BLaER1 treated with 17β-estradiol and CSF1 and Interleukin-3, amounts not matched to agents 10 nM and 100 nM (cell line): ENCODE data around the gene NRIP1.

ENCODE experiments used
- H3K27ac ChIP-seq, 11 experiments: shearing (Covaris generic); formaldehyde crosslinking; 2 replicates each; pipeline ENCODE4 v1.8.1; 2022
- H3K27me3 ChIP-seq, 11 experiments: shearing (Covaris generic); formaldehyde crosslinking; 2 replicates each; pipeline ENCODE4 v1.8.1; 2022
- H3K36me3 ChIP-seq, 11 experiments: shearing (Covaris generic); formaldehyde crosslinking; 2 replicates each; pipeline ENCODE4 v1.8.1; 2022
- H3K4me1 ChIP-seq, 10 experiments: shearing (Covaris generic); formaldehyde crosslinking; 2 replicates each; pipeline ENCODE4 v1.8.1; 2022
- H3K4me2 ChIP-seq, 11 experiments: shearing (Covaris generic); formaldehyde crosslinking; 2 replicates each; pipeline ENCODE4 v1.8.1; 2022
- H3K4me3 ChIP-seq, 10 experiments: shearing (Covaris generic); formaldehyde crosslinking; 2 replicates each; pipeline ENCODE4 v1.8.1; 2022
- H3K9ac ChIP-seq, 11 experiments: shearing (Covaris generic); formaldehyde crosslinking; 2 replicates each; pipeline ENCODE4 v1.8.1; 2022
- H3K9me3 ChIP-seq, 11 experiments: shearing (Covaris generic); formaldehyde crosslinking; replicated peaks in 1 of 11; 2 replicates each; pipeline ENCODE4 v1.8.1; 2022
- H4K20me1 ChIP-seq, 11 experiments: shearing (Covaris generic); formaldehyde crosslinking; 2 replicates each; pipeline ENCODE4 v1.8.1; 2022
- Cebpa-rat ChIP-seq, 11 experiments: shearing (Covaris generic); IDR thresholded peaks; 2 replicates each; pipeline ENCODE4 v1.8.1; 2022

Gene NRIP1

DNA sequence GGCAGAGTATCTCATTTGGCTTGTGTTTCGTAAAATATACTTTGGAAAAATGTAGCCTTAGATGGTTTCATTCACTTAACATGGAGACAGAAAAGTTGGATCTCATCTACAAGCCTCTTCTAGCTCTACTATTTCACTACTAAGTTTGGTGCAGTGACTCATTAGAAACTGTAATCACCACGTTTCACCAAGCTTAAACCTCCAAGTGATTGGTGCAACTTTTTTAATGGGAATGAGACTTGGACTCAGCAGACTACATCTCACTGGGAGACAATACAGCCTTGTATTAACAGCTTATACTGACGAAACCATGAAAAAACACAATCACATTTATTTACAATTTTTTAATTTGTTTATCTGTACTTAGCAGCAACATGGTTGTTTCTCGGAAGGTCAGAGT is 29.9 kb upstream of the NRIP1 start:
- no peaks in the 10 kb centered on the region for H4K20me1 ChIP-seq
- H3K9me3 ChIP-seq, result no peaks in the 10 kb centered on the region
- H3K4me1 ChIP-seq, result peaks cover 0 to 29% (median 0%) of the 10 kb centered on the region in 10 experiments; a peak in 6 of 20 replicates
- H3K27me3 ChIP-seq, result no peaks in the 10 kb centered on the region
- no peak overlapping the region for H3K9ac ChIP-seq
- H3K4me3 ChIP-seq, result no peak overlapping the region
- peak overlapping the region in 2 of 11 experiments; percentile 35 to 36; a peak in 3 of 22 replicates for H3K27ac ChIP-seq
- peak overlapping the region in 3 of 11 experiments; percentile 53 to 84 (median 58); a peak in 5 of 22 replicates for H3K4me2 ChIP-seq
- H3K36me3 ChIP-seq, result no peaks in the 10 kb centered on the region
- TF ChIP-seq Cebpa-rat (IDR thresholded peaks at IDR 0.05), result no peak

DNA sequence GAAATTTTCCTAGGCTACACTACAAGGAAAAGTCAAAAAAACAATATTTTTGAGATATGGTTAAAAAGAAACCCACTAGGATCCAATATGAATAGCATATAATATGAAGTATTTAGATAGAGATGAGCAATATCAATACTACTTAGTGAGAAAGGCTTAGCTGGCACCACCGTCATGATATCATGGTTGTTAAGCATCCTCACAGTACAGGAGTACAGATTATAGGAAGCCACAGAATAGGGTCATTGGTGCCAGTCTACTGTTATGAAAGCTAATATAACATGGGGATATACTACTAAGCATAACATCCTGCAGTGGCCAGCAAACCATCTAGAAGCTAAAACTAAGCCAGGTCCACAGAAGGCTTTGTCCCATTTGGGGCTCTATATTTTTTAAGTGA is 28.4 kb upstream of the NRIP1 start:
- no peak overlapping the region for H3K27ac ChIP-seq
- no peaks in the 10 kb centered on the region for H4K20me1 ChIP-seq
- no peaks in the 10 kb centered on the region for H3K27me3 ChIP-seq
- 0 out of 22 replicates have a peak, but pooled peaks cover 0 to 4% (median 0%) of the 10 kb centered on the region in 11 experiments for H3K9me3 ChIP-seq
- no peak overlapping the region for H3K4me2 ChIP-seq
- no peak overlapping the region for H3K4me3 ChIP-seq
- peaks cover 0 to 29% (median 0%) of the 10 kb centered on the region in 10 experiments; a peak in 6 of 20 replicates for H3K4me1 ChIP-seq
- TF ChIP-seq Cebpa-rat (IDR thresholded peaks at IDR 0.05), result no peak
- H3K9ac ChIP-seq, result no peak overlapping the region
- no peaks in the 10 kb centered on the region for H3K36me3 ChIP-seq

GRCh38 chr21:15092745-15093144 is 27.9 kb upstream of the NRIP1 start:
- H3K27ac ChIP-seq, result no peak overlapping the region
- H3K4me3 ChIP-seq, result no peak overlapping the region
- H3K4me1 ChIP-seq, result peaks cover 0 to 29% (median 0%) of the 10 kb centered on the region in 10 experiments; a peak in 6 of 20 replicates
- H3K27me3 ChIP-seq, result no peaks in the 10 kb centered on the region
- no peak overlapping the region for H3K9ac ChIP-seq
- H3K36me3 ChIP-seq, result no peaks in the 10 kb centered on the region
- no peaks in the 10 kb centered on the region for H4K20me1 ChIP-seq
- H3K4me2 ChIP-seq, result no peak overlapping the region
- H3K9me3 ChIP-seq, result 0 out of 22 replicates have a peak, but pooled peaks cover 0 to 4% (median 0%) of the 10 kb centered on the region in 11 experiments
- TF ChIP-seq Cebpa-rat (IDR thresholded peaks at IDR 0.05), result no peak

- peaks cover 0 to 11% (median 0%) of the 10 kb centered on the region in 11 experiments; a peak in 2 of 22 replicates for H3K9me3 ChIP-seq
- H3K27ac ChIP-seq, result no peak overlapping the region
- no peak overlapping the region for H3K4me3 ChIP-seq
- no peaks in the 10 kb centered on the region for H3K36me3 ChIP-seq
- H3K4me1 ChIP-seq, result peaks cover 0 to 18% (median 0%) of the 10 kb centered on the region in 10 experiments; a peak in 6 of 20 replicates
- no peak overlapping the region for H3K4me2 ChIP-seq
- H3K9ac ChIP-seq, result no peak overlapping the region
- H3K27me3 ChIP-seq, result no peaks in the 10 kb centered on the region
- no peak for TF ChIP-seq Cebpa-rat (IDR thresholded peaks at IDR 0.05)
- no peaks in the 10 kb centered on the region for H4K20me1 ChIP-seq
Measured at GRCh38 chr21:15090390-15090789, 25.6 kb upstream of the NRIP1 start.

DNA sequence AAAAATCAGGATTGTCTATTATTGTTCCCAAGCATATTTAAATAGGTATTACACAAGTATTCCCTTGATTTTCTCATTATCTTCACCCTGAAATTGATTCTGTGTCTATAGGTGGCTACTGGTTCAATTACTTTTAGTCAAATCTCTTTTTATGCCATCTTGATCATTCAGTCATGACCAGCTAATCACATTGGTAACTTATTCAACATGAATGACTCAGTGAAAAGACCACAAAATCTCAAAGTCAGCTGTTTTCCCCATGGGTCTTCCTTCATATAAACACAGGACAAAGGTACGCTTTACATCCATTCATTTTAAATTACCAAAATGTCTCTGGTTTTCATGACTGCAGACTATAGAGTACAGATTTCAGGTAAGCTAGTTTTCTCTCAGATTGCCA is 23.7 kb upstream of the NRIP1 start:
- Histone ChIP-seq H3K27me3 (no peaks in the 10 kb centered on the region), H3K36me3 (no peaks in the 10 kb centered on the region), H4K20me1 (no peaks in the 10 kb centered on the region), H3K4me3 (no peak overlapping the region), H3K4me2 (0 out of 22 replicates have a peak overlapping the region, but pooled peaks of 1 of the 11 experiments have one; percentile 4), H3K27ac (no peak overlapping the region), H3K9ac (no peak overlapping the region), H3K4me1 (0 out of 20 replicates have a peak, but pooled peaks cover 0 to 5% (median 0%) of the 10 kb centered on the region in 10 experiments), H3K9me3 (peaks cover 0 to 11% (median 0%) of the 10 kb centered on the region in 11 experiments; a peak in 2 of 22 replicates)
- no peak for TF ChIP-seq Cebpa-rat (IDR thresholded peaks at IDR 0.05)

- 0 out of 20 replicates have a peak, but pooled peaks cover 0 to 5% (median 0%) of the 10 kb centered on the region in 10 experiments for H3K4me1 ChIP-seq
- H3K27ac ChIP-seq, result no peak overlapping the region
- H3K36me3 ChIP-seq, result no peaks in the 10 kb centered on the region
- H3K4me2 ChIP-seq, result no peak overlapping the region
- TF ChIP-seq Cebpa-rat (IDR thresholded peaks at IDR 0.05), result no peak
- H3K9me3 ChIP-seq, result peaks cover 0 to 11% (median 0%) of the 10 kb centered on the region in 11 experiments; a peak in 2 of 22 replicates
- no peaks in the 10 kb centered on the region for H4K20me1 ChIP-seq
- H3K4me3 ChIP-seq, result no peak overlapping the region
- no peaks in the 10 kb centered on the region; a peak in 1 of 22 replicates for H3K27me3 ChIP-seq
- H3K9ac ChIP-seq, result no peak overlapping the region
Measured at GRCh38 chr21:15084668-15085067, 19.9 kb upstream of the NRIP1 start.

- Histone ChIP-seq H3K27me3 (no peaks in the 10 kb centered on the region; a peak in 1 of 22 replicates), H3K4me3 (no peak overlapping the region), H3K9ac (no peak overlapping the region), H3K4me1 (no peaks in the 10 kb centered on the region), H3K36me3 (no peaks in the 10 kb centered on the region), H4K20me1 (no peaks in the 10 kb centered on the region), H3K27ac (no peak overlapping the region), H3K9me3 (0 out of 22 replicates have a peak, but pooled peaks cover 0 to 1% (median 0%) of the 10 kb centered on the region in 11 experiments), H3K4me2 (no peak overlapping the region)
- TF ChIP-seq Cebpa-rat (IDR thresholded peaks at IDR 0.05), result no peak
Measured at GRCh38 chr21:15080526-15080925, 15.7 kb upstream of the NRIP1 start.

DNA sequence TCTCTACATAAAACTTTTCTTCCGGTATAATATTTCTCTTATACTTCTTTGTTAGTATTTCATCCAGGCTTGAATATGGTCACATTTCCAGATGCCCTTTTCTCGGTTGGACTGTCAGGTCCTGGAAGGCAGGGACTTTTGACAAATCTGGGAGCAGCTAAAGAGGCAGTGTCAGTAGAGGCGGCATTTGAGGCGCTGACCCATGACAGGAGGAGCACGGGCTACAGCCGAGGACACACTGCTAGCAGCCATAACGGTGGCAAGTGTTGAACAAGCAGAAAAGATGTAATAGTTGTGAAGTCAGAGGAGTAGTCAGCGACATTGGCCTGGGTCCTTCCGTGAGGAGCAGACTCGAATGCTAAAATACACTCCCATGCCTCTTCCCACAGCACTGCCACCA is 14.5 kb upstream of the NRIP1 start:
- no peak overlapping the region for H3K9ac ChIP-seq
- H3K9me3 ChIP-seq, result peaks cover 0 to 7% (median 0%) of the 10 kb centered on the region in 11 experiments; a peak in 3 of 22 replicates
- no peak overlapping the region for H3K4me2 ChIP-seq
- H3K4me3 ChIP-seq, result no peak overlapping the region
- TF ChIP-seq Cebpa-rat (IDR thresholded peaks at IDR 0.05), result no peak
- H3K4me1 ChIP-seq, result no peaks in the 10 kb centered on the region
- no peaks in the 10 kb centered on the region; a peak in 1 of 22 replicates for H3K27me3 ChIP-seq
- H3K36me3 ChIP-seq, result no peaks in the 10 kb centered on the region
- H3K27ac ChIP-seq, result no peak overlapping the region
- no peaks in the 10 kb centered on the region for H4K20me1 ChIP-seq

GRCh38 chr21:15078180-15078579 is 13.4 kb upstream of the NRIP1 start:
- H3K4me3 ChIP-seq, result no peak overlapping the region
- TF ChIP-seq Cebpa-rat (IDR thresholded peaks at IDR 0.05), result no peak
- no peak overlapping the region for H3K9ac ChIP-seq
- H3K27ac ChIP-seq, result no peak overlapping the region
- no peaks in the 10 kb centered on the region for H3K36me3 ChIP-seq
- H3K9me3 ChIP-seq, result peaks cover 0 to 7% (median 0%) of the 10 kb centered on the region in 11 experiments; a peak in 3 of 22 replicates
- H4K20me1 ChIP-seq, result no peaks in the 10 kb centered on the region
- H3K4me1 ChIP-seq, result no peaks in the 10 kb centered on the region
- H3K4me2 ChIP-seq, result no peak overlapping the region
- H3K27me3 ChIP-seq, result no peaks in the 10 kb centered on the region; a peak in 1 of 22 replicates
